ENCODE data around the gene MYMK.

The MYMK gene

GRCh38 chr9:133557581-133557980, 32.8 kb upstream of the MYMK start:
- no peak for DNase-seq (ENCODE audit: low read depth)

GRCh38 chr9:133556354-133556753, 31.6 kb upstream of the MYMK start:
- no peak for DNase-seq (ENCODE audit: low read depth)

GRCh38 chr9:133554729-133555128, 30.0 kb upstream of the MYMK start:
- DNase-seq (ENCODE audit: low read depth) = no peak

- DNase-seq (ENCODE audit: low read depth) = no peak
Observed at GRCh38 chr9:133553973-133554713, 29.4 kb upstream of the MYMK start.

GRCh38 chr9:133553123-133553522, 28.4 kb upstream of the MYMK start:
- DNase-seq (ENCODE audit: low read depth) = no peak

- DNase-seq (ENCODE audit: low read depth) = no peak
Observed at GRCh38 chr9:133552236-133552635, 27.5 kb upstream of the MYMK start.

- DNase-seq (ENCODE audit: low read depth) = no peak
Observed at GRCh38 chr9:133551446-133551845, 26.7 kb upstream of the MYMK start.

GRCh38 chr9:133547116-133547515, 22.4 kb upstream of the MYMK start:
- DNase-seq (ENCODE audit: low read depth) = no peak

GRCh38 chr9:133546287-133546680, 21.5 kb upstream of the MYMK start:
- no peak for DNase-seq (ENCODE audit: low read depth)

- no peak for DNase-seq (ENCODE audit: low read depth)
Observed at GRCh38 chr9:133545494-133546286, 20.9 kb upstream of the MYMK start.

GRCh38 chr9:133543772-133544467, 19.2 kb upstream of the MYMK start:
- no peak for DNase-seq (ENCODE audit: low read depth)

- no peak for DNase-seq (ENCODE audit: low read depth)
Observed at GRCh38 chr9:133542002-133542401, 17.2 kb upstream of the MYMK start.

GRCh38 chr9:133540698-133541025, 15.9 kb upstream of the MYMK start:
- DNase-seq (ENCODE audit: low read depth) = no peak

- no peak for DNase-seq (ENCODE audit: low read depth)
Observed at GRCh38 chr9:133539991-133540697, 15.4 kb upstream of the MYMK start.

- no peak for DNase-seq (ENCODE audit: low read depth)
Observed at GRCh38 chr9:133538851-133539833, 14.4 kb upstream of the MYMK start.

GRCh38 chr9:133538176-133538575, 13.4 kb upstream of the MYMK start:
- DNase-seq (ENCODE audit: low read depth) = no peak

- no peak for DNase-seq (ENCODE audit: low read depth)
Observed at GRCh38 chr9:133537257-133537656, 12.5 kb upstream of the MYMK start.

- DNase-seq (ENCODE audit: low read depth) = no peak
Observed at GRCh38 chr9:133536536-133536935, 11.8 kb upstream of the MYMK start.

- no peak for DNase-seq (ENCODE audit: low read depth)
Observed at GRCh38 chr9:133536080-133536479, 11.3 kb upstream of the MYMK start.

GRCh38 chr9:133535306-133535877, 10.6 kb upstream of the MYMK start:
- no peak for DNase-seq (ENCODE audit: low read depth)

Measured in stimulated activated CD8-positive, alpha-beta memory T cell treated with anti-CD3 and anti-CD28 coated beads, Interleukin-12 subunit alpha, Interleukin-12 subunit beta, amount 100 ng/mL, for 4 hours (primary cell).